ENCODE results near the gene DRD4.

The DRD4 gene

DNA sequence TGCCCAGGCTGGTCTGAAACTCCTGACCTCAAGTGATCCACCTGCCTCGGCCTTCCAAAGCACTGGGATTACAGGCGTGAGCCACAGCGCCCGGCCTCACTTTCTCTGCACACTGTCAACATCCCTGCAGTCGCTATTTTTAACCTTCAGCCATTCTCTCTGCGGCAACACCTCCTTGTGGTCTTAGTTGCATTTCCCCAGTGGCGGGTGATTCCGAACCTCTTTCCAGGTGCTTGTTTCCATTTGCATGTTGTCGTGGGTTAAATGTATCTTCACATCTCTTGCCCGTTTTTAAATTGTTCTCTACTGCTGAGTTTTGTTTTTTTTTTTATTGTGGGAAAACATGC lies 7.9 kb upstream of the DRD4 start:
- no peak for DNase-seq (ENCODE audit: low read depth)
- TF ChIP-seq, protein P1, sequence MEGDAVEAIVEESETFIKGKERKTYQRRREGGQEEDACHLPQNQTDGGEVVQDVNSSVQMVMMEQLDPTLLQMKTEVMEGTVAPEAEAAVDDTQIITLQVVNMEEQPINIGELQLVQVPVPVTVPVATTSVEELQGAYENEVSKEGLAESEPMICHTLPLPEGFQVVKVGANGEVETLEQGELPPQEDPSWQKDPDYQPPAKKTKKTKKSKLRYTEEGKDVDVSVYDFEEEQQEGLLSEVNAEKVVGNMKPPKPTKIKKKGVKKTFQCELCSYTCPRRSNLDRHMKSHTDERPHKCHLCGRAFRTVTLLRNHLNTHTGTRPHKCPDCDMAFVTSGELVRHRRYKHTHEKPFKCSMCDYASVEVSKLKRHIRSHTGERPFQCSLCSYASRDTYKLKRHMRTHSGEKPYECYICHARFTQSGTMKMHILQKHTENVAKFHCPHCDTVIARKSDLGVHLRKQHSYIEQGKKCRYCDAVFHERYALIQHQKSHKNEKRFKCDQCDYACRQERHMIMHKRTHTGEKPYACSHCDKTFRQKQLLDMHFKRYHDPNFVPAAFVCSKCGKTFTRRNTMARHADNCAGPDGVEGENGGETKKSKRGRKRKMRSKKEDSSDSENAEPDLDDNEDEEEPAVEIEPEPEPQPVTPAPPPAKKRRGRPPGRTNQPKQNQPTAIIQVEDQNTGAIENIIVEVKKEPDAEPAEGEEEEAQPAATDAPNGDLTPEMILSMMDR (conservative IDR thresholded peaks at IDR 0.05; ENCODE audit: low read depth, low read length): peak; percentile 43
- H3K4me3 ChIP-seq (ENCODE audit: low read length): no peak overlapping the region

DNA sequence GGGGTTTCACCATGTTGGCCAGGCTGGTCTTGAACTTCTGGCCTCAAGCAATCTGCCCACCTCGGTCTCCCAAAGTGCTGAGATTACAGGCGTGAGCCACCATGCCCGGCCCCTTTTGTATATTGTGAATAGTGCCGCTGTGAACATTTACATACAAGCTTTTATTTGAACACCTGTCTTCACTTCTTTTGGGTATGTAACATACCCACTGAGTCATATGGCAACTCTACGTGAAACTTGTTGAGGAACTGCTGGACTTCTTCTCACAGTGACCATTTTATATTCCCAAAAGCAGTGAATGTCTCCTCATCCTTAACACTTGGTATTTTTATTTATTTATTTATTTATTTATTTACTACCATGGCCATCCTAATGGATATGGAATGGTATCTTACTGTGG lies 6.2 kb upstream of the DRD4 start:
- H3K4me3 ChIP-seq (ENCODE audit: low read length): no peak overlapping the region
- TF ChIP-seq, protein P1 (conservative IDR thresholded peaks at IDR 0.05; ENCODE audit: low read depth, low read length): no peak
- DNase-seq (ENCODE audit: low read depth): no peak

DNA sequence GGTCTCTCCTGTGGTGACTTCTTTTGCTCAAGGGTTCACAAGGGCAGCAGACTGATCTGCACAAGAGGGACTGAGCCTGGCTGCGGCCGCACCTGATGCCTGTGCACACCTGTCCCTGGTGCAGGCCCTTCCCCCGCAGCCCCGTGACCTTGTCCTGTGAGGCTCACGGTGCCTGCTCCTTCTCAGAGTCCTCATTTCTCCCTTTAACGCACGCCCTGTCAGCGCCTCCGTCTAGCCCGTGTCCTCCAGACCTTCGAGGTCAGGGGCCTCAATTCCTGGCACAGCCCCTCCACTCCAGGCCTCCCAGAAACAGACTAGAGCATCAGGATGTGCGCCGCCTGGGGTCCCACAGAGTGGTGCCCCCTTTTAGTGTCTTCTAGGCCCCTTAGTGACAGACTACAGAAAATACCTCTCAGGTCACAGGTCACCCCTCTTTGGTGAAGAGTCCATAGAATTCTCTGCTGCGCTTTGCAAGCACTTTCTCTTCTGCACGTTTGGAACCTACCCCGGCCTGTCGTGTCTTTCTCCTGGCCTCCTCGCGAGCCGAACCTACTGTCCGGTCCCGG lies 1.0 kb upstream of the DRD4 start:
- no peak for DNase-seq (ENCODE audit: low read depth)

DNA sequence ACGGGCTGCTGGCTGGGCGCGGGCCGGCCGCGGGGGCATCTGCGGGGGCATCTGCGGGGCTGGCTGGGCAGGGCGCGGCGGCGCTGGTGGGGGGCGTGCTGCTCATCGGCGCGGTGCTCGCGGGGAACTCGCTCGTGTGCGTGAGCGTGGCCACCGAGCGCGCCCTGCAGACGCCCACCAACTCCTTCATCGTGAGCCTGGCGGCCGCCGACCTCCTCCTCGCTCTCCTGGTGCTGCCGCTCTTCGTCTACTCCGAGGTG lies 194 bp downstream of the DRD4 start:
- DNase-seq (ENCODE audit: low read depth): no peak
- H3K4me3 ChIP-seq (ENCODE audit: low read length): peak overlapping the region; percentile 56
- TF ChIP-seq, protein P1 (conservative IDR thresholded peaks at IDR 0.05; ENCODE audit: low read depth, low read length): no peak

More for the DNA sequence above, 1.0 kb upstream of the DRD4 start:
- TF ChIP-seq, protein P1 (conservative IDR thresholded peaks at IDR 0.05; ENCODE audit: low read depth, low read length): no peak
- H3K4me3 ChIP-seq (ENCODE audit: low read length): no peak overlapping the region

DNA sequence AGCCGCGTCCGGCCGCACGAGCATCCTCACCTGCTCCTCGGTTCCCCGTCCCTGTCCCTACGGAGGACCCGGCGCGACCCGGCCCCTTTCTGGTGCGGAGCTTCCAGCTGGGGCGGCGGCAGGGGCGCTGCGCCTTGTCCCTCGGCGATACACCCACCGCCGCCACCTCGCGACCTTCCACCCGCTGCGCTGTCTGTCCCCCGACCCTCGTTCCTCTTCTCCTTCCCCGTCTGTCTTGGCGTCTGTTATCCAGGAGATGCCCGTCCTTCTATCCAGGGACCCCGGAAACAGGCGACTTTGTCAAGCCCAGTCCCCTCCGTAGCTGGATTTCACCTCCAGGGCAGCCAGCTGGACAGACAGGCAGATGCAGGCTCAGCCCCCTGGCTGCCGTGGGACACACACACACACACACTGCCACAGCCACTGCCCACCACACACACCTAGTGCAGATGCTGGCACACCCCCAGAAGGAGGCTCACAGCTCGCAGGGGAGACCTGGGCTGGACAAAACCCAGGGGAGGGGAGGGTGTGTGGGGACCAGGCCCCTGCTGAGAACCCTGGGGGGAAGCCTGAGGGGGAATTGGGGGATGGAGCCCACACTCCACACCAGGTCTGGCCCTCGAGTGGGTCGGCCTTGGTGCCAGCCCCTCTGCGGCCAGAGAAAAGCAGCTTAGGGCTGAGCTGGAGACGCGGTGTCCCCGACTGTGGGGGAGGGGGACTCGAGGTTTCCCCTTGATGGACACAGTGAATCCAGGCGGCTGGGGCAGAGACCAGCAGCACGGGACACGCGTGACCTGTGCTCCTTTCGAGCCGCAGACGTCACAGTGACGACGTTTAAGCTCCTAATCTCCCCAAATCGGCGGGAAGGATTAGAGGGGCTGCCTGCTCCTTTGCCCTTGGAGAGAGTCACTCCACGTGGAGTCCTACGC lies 788 bp downstream of the DRD4 start:
- H3K4me3 ChIP-seq (ENCODE audit: low read length): peak overlapping the region; percentile 56
- peak; percentile 76 for DNase-seq (ENCODE audit: low read depth)

DNA sequence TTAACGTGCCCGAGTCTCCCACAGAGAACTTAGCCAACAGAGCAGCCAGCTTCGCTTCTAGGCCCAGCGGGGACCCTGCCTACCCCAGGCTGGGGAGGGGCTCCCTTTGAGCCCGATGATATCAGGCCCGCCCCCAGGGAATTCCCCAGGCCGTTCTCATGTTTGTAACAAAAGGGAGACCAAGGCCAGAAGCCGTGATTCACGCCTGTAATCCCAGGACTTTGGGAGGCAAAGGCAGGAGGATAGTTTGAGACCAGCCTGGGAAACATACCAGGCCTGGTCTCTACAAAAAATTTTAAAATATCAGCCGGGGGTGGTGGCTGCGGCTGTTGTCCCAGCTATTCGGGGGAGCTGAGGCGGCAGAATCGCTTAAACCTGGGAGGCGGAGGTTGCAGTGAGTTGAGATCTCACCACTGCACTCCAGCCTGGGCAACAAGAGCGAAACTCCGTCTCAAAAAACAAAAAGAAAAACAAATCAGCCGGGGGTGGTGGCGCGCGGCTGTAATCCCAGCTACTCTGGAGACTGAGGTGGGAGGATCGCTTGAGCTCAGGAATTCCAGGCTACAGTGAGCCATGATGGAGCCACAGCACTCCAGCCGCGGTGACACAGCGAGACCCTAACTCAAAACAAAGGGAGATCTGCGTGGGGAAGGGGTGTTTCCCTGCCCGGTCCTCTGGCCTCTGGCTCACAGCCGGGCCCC lies 1.7 kb downstream of the DRD4 start:
- DNase-seq (ENCODE audit: low read depth): no peak
- TF ChIP-seq, protein P1 (conservative IDR thresholded peaks at IDR 0.05; ENCODE audit: low read depth, low read length): no peak
- peak overlapping the region; percentile 30 for H3K4me3 ChIP-seq (ENCODE audit: low read length)

More for the DNA sequence above, 788 bp downstream of the DRD4 start:
- TF ChIP-seq, protein P1 (conservative IDR thresholded peaks at IDR 0.05; ENCODE audit: low read depth, low read length): peak; percentile 21
